Mesodermal cell (in vitro differentiated cells): ENCODE data around the gene VPS37D.

Source experiments
- H3K27ac ChIP-seq: 2 replicates; pipeline ENCODE4 v1.7.0; 2013; ENCODE audit warnings: mild to moderate bottlenecking, low read depth, low read length, moderate library complexity; ENCODE audit not compliant: severe bottlenecking
- H3K36me3 ChIP-seq: 2 replicates; pipeline ENCODE4 v1.7.1; 2013; ENCODE audit warnings: mild to moderate bottlenecking, low read length, moderate library complexity; ENCODE audit not compliant: control insufficient read depth, insufficient read depth
- H3K4me1 ChIP-seq: one replicate; pipeline ENCODE4 v1.7.1; 2013; ENCODE audit warnings: mild to moderate bottlenecking, low read length; ENCODE audit not compliant: insufficient read depth, control insufficient read depth, poor library complexity, severe bottlenecking
- H3K4me3 ChIP-seq: 2 replicates; pipeline ENCODE4 v1.7.0; 2013; ENCODE audit warnings: low read length, control low read depth, mild to moderate bottlenecking; ENCODE audit not compliant: insufficient read depth, poor library complexity, severe bottlenecking; ENCODE audit errors: extremely low read depth
- H3K9me3 ChIP-seq: 2 replicates; pipeline ENCODE4 v1.7.1; 2013; ENCODE audit warnings: mild to moderate bottlenecking, low read length, moderate library complexity; ENCODE audit not compliant: control insufficient read depth
- WGBS, 2 experiments: methylation state at CpG; one replicate each; pipeline ENCODE4 v1.1.5; 2013; ENCODE audit warnings: missing lambda C conversion rate in 2 of 2; ENCODE audit not compliant: insufficient coverage in 2 of 2; 5-methylcytosine and 5-hydroxymethylcytosine counted together

VPS37D gene

GRCh38 chr7:73699370-73700068 is 31.9 kb downstream of the VPS37D start:
- H3K4me3 ChIP-seq = no peak overlapping the region
- peaks cover 5% of the 10 kb centered on the region for H3K4me1 ChIP-seq
- WGBS, 2 experiments = 93 to 95% methylated on average over 13 of the region's 15 CpGs
- H3K9me3 ChIP-seq = no peaks in the 10 kb centered on the region
- peaks cover 77% of the 10 kb centered on the region for H3K36me3 ChIP-seq
- no peak overlapping the region for H3K27ac ChIP-seq

- 94 to 98% methylated on average over 14 of the region's 14 CpGs for WGBS, 2 experiments
- no peak overlapping the region for H3K4me3 ChIP-seq
- peaks cover 76% of the 10 kb centered on the region for H3K36me3 ChIP-seq
- H3K27ac ChIP-seq = no peak overlapping the region
- H3K9me3 ChIP-seq = no peaks in the 10 kb centered on the region
- peaks cover 5% of the 10 kb centered on the region for H3K4me1 ChIP-seq
These were observed 32.4 kb downstream of the VPS37D start for GRCh38 chr7:73700069-73700423.

- H3K4me1 ChIP-seq = peaks cover 5% of the 10 kb centered on the region
- WGBS, 2 experiments = 95 to 96% methylated on average over 13 to 14 of the region's 15 CpGs
- no peaks in the 10 kb centered on the region for H3K9me3 ChIP-seq
- no peak overlapping the region for H3K27ac ChIP-seq
- H3K4me3 ChIP-seq = no peak overlapping the region
- H3K36me3 ChIP-seq = peaks cover 72% of the 10 kb centered on the region
These were observed 33.0 kb downstream of the VPS37D start for GRCh38 chr7:73700581-73701134.

GRCh38 chr7:73701357-73701995 is 33.8 kb downstream of the VPS37D start:
- Histone ChIP-seq H3K9me3 (no peaks in the 10 kb centered on the region), H3K4me1 (peaks cover 5% of the 10 kb centered on the region), H3K27ac (no peak overlapping the region), H3K4me3 (no peak overlapping the region), H3K36me3 (peaks cover 64% of the 10 kb centered on the region)
- WGBS, 2 experiments = 65 to 78% methylated on average over 8 to 10 of the region's 13 CpGs

- WGBS, 2 experiments = 92 to 98% methylated on average over 8 of the region's 8 CpGs
- Histone ChIP-seq H3K9me3 (no peaks in the 10 kb centered on the region), H3K4me3 (no peak overlapping the region), H3K27ac (no peak overlapping the region), H3K4me1 (peaks cover 5% of the 10 kb centered on the region), H3K36me3 (peaks cover 61% of the 10 kb centered on the region)
These were observed 34.6 kb downstream of the VPS37D start for GRCh38 chr7:73702226-73702625.

GRCh38 chr7:73702665-73703064 is 35.0 kb downstream of the VPS37D start:
- no peaks in the 10 kb centered on the region for H3K9me3 ChIP-seq
- H3K4me3 ChIP-seq = no peak overlapping the region
- no peak overlapping the region for H3K27ac ChIP-seq
- peaks cover 5% of the 10 kb centered on the region for H3K4me1 ChIP-seq
- WGBS, 2 experiments = 96 to 97% methylated on average over 14 of the region's 18 CpGs
- peaks cover 56% of the 10 kb centered on the region for H3K36me3 ChIP-seq

- WGBS, 2 experiments = 72% methylated on average over 13 of the region's 13 CpGs
- H3K4me3 ChIP-seq = no peak overlapping the region
These were observed 35.6 kb downstream of the VPS37D start for GRCh38 chr7:73703225-73703624.

GRCh38 chr7:73703757-73704639 is 36.4 kb downstream of the VPS37D start:
- Histone ChIP-seq H3K36me3 (peaks cover 48% of the 10 kb centered on the region), H3K4me1 (peaks cover 5% of the 10 kb centered on the region), H3K4me3 (no peak overlapping the region), H3K27ac (no peak overlapping the region), H3K9me3 (no peaks in the 10 kb centered on the region)
- WGBS, 2 experiments = 46 to 52% methylated on average over 23 to 31 of the region's 45 CpGs

More at GRCh38 chr7:73703225-73703624, 35.6 kb downstream of the VPS37D start:
- Histone ChIP-seq H3K9me3 (no peaks in the 10 kb centered on the region), H3K4me1 (peaks cover 5% of the 10 kb centered on the region), H3K27ac (no peak overlapping the region), H3K36me3 (peaks cover 51% of the 10 kb centered on the region)

GRCh38 chr7:73704640-73705550 is 37.3 kb downstream of the VPS37D start:
- Histone ChIP-seq H3K4me3 (no peak overlapping the region), H3K36me3 (peaks cover 43% of the 10 kb centered on the region), H3K27ac (no peak overlapping the region), H3K4me1 (peaks cover 5% of the 10 kb centered on the region), H3K9me3 (no peaks in the 10 kb centered on the region)
- WGBS, 2 experiments = 92% methylated on average over 10 to 20 of the region's 23 CpGs

GRCh38 chr7:73705551-73705920 is 37.9 kb downstream of the VPS37D start:
- peaks cover 5% of the 10 kb centered on the region for H3K4me1 ChIP-seq
- H3K9me3 ChIP-seq = no peaks in the 10 kb centered on the region
- H3K4me3 ChIP-seq = no peak overlapping the region
- WGBS, 2 experiments = 88 to 96% methylated on average over 7 to 9 of the region's 10 CpGs
- H3K27ac ChIP-seq = no peak overlapping the region
- H3K36me3 ChIP-seq = peaks cover 38% of the 10 kb centered on the region
